Endothelial cell of umbilical vein (primary cell): ENCODE measurements around the gene SIRT4. TPM values are rescaled to one million over a fixed set of nuclear protein-coding genes. Genes with fewer than 3 reads are reported as not detected.

Experiments used
- BruUV-seq: library from RNA; stranded (reverse); fragments of 400-500 nt; replicated peaks from 2 replicates; lab custom pipeline; 2021; lab: Mats Ljungman, UMichigan
- CTCF ChIA-PET: fragments of 300-600, 350-600 bp; sonication (Branson Sonifier 250); formaldehyde crosslinking; loops from one replicate; lab custom pipeline; 2021; ENCODE audit warnings: antibody characterized with exemption, inconsistent platforms; lab: Charles Lee
- POLR2A ChIA-PET: fragments of 300-600, 350-600 bp; sonication (Branson Sonifier 250); formaldehyde crosslinking; loops from one replicate; lab custom pipeline; 2021; ENCODE audit warnings: antibody characterized with exemption, inconsistent platforms; lab: Charles Lee
- DNase-seq: peaks from one replicate; pipeline ENCODE4 v3.0.0-alpha.2; 2011; ENCODE audit warnings: low read depth, low spot score
- FAIRE-seq: peaks from 2 replicates; lab custom pipeline; 2011; peaks lifted over from hg19 to GRCh38; lab: Jason Lieb, UNC
- H2AFZ ChIP-seq: 2 replicates; pipeline ENCODE4 v1.6.0; 2012; ENCODE audit warnings: low read depth, low read length, control low read depth, inconsistent platforms
- H3K27ac ChIP-seq: 2 replicates; pipeline ENCODE4 v1.5.1; 2011; ENCODE audit warnings: low read depth, mild to moderate bottlenecking, control low read depth, low read length, moderate library complexity; ENCODE audit not compliant: insufficient read depth
- H3K27me3 ChIP-seq, 2 experiments: 2 replicates each; pipeline versions ENCODE4 v1.6.0 to v1.6.1; 2011; ENCODE audit warnings: low read length in 2 of 2, mixed read lengths in 1 of 2; ENCODE audit not compliant: control insufficient read depth in 2 of 2, insufficient read depth in 2 of 2
- H3K36me3 ChIP-seq, 2 experiments: 2 replicates in 1 of 2; 3 replicates in 1 of 2; pipeline ENCODE4 v1.5.1; 2011; ENCODE audit warnings: low read length in 2 of 2, mild to moderate bottlenecking in 1 of 2, moderate library complexity in 1 of 2; ENCODE audit not compliant: control insufficient read depth in 2 of 2, insufficient read depth in 2 of 2; ENCODE audit errors: extremely low read depth in 1 of 2
- H3K4me1 ChIP-seq: 3 replicates; pipeline ENCODE4 v1.5.1; 2011; ENCODE audit warnings: mild to moderate bottlenecking, low read length; ENCODE audit not compliant: control insufficient read depth, insufficient read depth; ENCODE audit errors: extremely low read depth
- H3K4me2 ChIP-seq: 2 replicates; pipeline ENCODE4 v1.6.1; 2011; ENCODE audit warnings: low read length, control low read depth, mixed read lengths; ENCODE audit not compliant: insufficient read depth
- H3K4me3 ChIP-seq, 3 experiments: fragments of 200-600 bp in 1 of 3; sonication (generic), shearing (Covaris generic) in 1 of 3; replicated peaks in 1 of 3; 2 replicates each; pipeline ENCODE4 v1.5.1; 2011 to 2016; ENCODE audit warnings: control low read depth in 3 of 3, low read length in 3 of 3, mild to moderate bottlenecking in 2 of 3, inconsistent platforms in 1 of 3, low read depth in 1 of 3, moderate library complexity in 1 of 3; ENCODE audit not compliant: insufficient read depth in 1 of 3
- H3K79me2 ChIP-seq: 2 replicates; pipeline ENCODE4 v1.6.0; 2012; ENCODE audit warnings: low read length, inconsistent platforms; ENCODE audit not compliant: control insufficient read depth, insufficient read depth
- H3K9ac ChIP-seq: replicated peaks from 2 replicates; pipeline ENCODE3; 2011; ENCODE audit warnings: low read length, control low read depth; ENCODE audit not compliant: insufficient read depth; ENCODE audit errors: extremely low read depth
- H3K9me1 ChIP-seq: replicated peaks from 3 replicates; pipeline ENCODE4 v1.6.0; 2011; ENCODE audit warnings: mild to moderate bottlenecking, low read length; ENCODE audit not compliant: control insufficient read depth, insufficient read depth; ENCODE audit errors: extremely low read depth
- H3K9me3 ChIP-seq: replicated peaks from 2 replicates; pipeline ENCODE4 v1.5.1; 2012; ENCODE audit warnings: low read length, inconsistent platforms; ENCODE audit not compliant: control insufficient read depth, insufficient read depth
- H4K20me1 ChIP-seq: replicated peaks from 2 replicates; pipeline ENCODE3; 2011; ENCODE audit warnings: mild to moderate bottlenecking, low read length; ENCODE audit not compliant: control insufficient read depth, insufficient read depth; ENCODE audit errors: extremely low read depth
- FOS ChIP-seq: IDR thresholded peaks from 2 replicates; pipeline ENCODE4 v1.6.1; 2011; ENCODE audit warnings: mild to moderate bottlenecking, low read length, moderate library complexity, borderline replicate concordance; ENCODE audit not compliant: insufficient read depth
- GATA2 ChIP-seq: IDR thresholded peaks from 2 replicates; pipeline ENCODE4 v1.7.0; 2011; ENCODE audit warnings: low read depth, mild to moderate bottlenecking, moderate library complexity, mixed read lengths, low read length; ENCODE audit not compliant: insufficient read length, insufficient read depth
- JUN ChIP-seq: IDR thresholded peaks from 2 replicates; pipeline ENCODE4 v1.6.1; 2011; ENCODE audit warnings: borderline replicate concordance, low read depth; ENCODE audit not compliant: insufficient read length, insufficient read depth
- MYC ChIP-seq: IDR thresholded peaks from one replicate; pipeline ENCODE4 v1.6.1; 2011; ENCODE audit warnings: mild to moderate bottlenecking, low read depth, low read length
- POLR2AphosphoS5 ChIP-seq: IDR thresholded peaks from 2 replicates; pipeline ENCODE4 v1.6.1; 2012; ENCODE audit warnings: low read depth, mild to moderate bottlenecking, control low read depth, low read length, moderate library complexity; ENCODE audit not compliant: insufficient read depth
- dilution Hi-C: fragments of 300-500 bp; cut with MboI; formaldehyde crosslinking; loops from one replicate; pipeline ENCODE4 v1.15.0; 2019; ENCODE audit warnings: low sequenced_read_pairs; ENCODE audit not compliant: extremely low pct_ligation_motif_present
- intact Hi-C: fragments of 100-400 bp; cut with micrococcal nuclease; formaldehyde crosslinking; loops from one replicate; pipeline ENCODE4 v1.10.0; 2022
- polyA plus RNA-seq, 4 experiments: library from polyadenylated mRNA; depleted of rRNA in 3 of 4; stranded (reverse) in 3 of 4; unstranded in 1 of 4; fragments of >200 nt; gene quantifications; 2 replicates each; pipeline versions ENCODE4 v1.2.1 to v1.2.3, GENCODE V29; 2011 to 2012; ENCODE audit warnings: missing spikeins in 1 of 4
- total RNA-seq: library from RNA; stranded (reverse); gene quantifications from 2 replicates; pipeline ENCODE4 v1.2.3, GENCODE V29; 2021
- TF ChIP-seq, protein P1 (sequence below): IDR thresholded peaks from 2 replicates; pipeline ENCODE4 v1.6.1; 2011; ENCODE audit not compliant: insufficient read depth, insufficient read length

Gene SIRT4
- total and polyA plus RNA-seq, 2 donors (not counting 3 experiments of a cell fraction or from before 2014, with no cell fraction given), result 0.79 to 1.2 TPM

GRCh38 chr12:120353556-120354317 is 51.6 kb downstream of the SIRT4 start:
- ChIA-PET CTCF (interaction anchor here (0.7 to 2.4 kb wide), 5 partner anchors 14 to 78 kb away, joined by 3 to 18 read pairs (median 3); partner anchors contain the start of gene SIRT4), POLR2A (no interaction called here)
- Histone ChIP-seq H3K27ac (no peak overlapping the region), H3K79me2 (no peaks in the 10 kb centered on the region), H3K27me3 (peaks cover 3 to 11% of the 10 kb centered on the region in 2 experiments), H3K4me3 (no peak overlapping the region), H4K20me1 (no peaks in the 10 kb centered on the region), H3K9me3 (no peaks in the 10 kb centered on the region), H3K9me1 (no peaks in the 10 kb centered on the region), H3K4me1 (no peaks in the 10 kb centered on the region), H3K4me2 (no peak overlapping the region), H2AFZ (no peak overlapping the region), H3K9ac (no peak overlapping the region), H3K36me3 (no peaks in the 10 kb centered on the region)
- dilution Hi-C loops (no loop called here), intact Hi-C loops (no loop called here)
- no peak for DNase-seq
- TF ChIP-seq, protein P1, sequence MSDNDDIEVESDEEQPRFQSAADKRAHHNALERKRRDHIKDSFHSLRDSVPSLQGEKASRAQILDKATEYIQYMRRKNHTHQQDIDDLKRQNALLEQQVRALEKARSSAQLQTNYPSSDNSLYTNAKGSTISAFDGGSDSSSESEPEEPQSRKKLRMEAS, result no peak
- no peak for TF ChIP-seq FOS
- TF ChIP-seq POLR2AphosphoS5, result no peak
- no peak for TF ChIP-seq JUN
- no peak for TF ChIP-seq GATA2
- TF ChIP-seq MYC, result no peak
- no TSS peak for BruUV-seq
- no peak for FAIRE-seq
